SIG-M5 (cell line): ENCODE results near the gene GINS3.

ENCODE experiments used
- DNase-seq: peaks from one replicate; lab custom pipeline; 2025; lab: John Stamatoyannopoulos, UW

GINS3 gene

DNA sequence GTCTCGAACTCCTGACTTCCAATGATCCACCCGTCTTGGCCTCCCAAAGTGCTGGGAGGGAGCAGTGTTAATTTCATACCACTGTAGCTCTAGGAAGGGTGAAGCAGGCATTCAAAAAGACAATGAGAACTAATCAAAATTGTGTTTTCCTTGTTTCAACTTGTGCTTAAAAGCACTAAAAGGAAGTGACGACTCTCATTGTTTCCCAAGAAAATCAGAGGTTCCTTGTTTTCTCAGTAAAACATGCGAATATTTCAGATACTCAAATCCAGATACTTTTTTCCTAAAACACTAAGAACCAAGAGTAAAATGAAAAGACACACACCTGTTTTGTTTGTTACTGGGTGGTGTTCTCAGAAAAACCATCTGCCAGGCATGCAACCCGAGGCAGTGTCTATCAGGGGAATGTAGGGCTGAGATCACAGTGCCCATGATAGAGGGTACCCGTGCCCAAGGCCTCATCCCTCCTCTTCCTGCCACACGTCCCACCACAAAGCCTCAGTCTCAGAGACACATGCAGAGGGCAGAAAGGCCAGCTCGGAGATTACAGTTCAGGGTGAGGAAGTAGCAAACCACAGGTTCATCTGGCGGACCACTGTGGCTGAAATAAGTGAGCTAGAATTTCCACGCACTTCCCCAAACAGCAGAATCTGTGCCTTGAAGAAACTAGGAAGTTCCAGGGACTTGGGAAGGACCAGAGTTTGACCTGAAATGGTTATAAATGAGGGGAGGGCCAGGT lies 33.7 kb downstream of the GINS3 start:
- DNase-seq = peak; percentile 41

- DNase-seq = no peak
Measured at GRCh38 chr16:58426966-58427365, 34.7 kb downstream of the GINS3 start.

GRCh38 chr16:58428621-58429542 lies 36.6 kb downstream of the GINS3 start:
- DNase-seq = no peak

DNA sequence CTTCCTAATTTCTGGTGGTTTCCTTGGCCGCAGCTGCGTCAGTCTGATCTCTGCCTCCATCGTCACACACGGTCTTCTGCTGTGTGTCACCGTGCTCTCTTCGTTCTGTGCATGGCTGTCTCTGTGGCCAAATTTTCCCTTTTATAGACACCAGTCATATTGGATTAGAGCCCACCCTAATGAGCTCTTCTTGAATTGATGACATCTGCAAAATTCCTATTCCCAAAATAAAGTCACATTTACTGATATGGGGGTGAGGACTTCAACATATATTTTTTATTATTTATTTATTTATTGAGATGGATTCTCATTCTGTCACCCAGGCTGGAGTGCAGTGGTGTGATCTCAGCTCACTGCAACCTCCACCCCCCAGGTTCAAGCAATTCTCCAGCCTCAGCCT lies 38.4 kb downstream of the GINS3 start:
- no peak for DNase-seq

DNA sequence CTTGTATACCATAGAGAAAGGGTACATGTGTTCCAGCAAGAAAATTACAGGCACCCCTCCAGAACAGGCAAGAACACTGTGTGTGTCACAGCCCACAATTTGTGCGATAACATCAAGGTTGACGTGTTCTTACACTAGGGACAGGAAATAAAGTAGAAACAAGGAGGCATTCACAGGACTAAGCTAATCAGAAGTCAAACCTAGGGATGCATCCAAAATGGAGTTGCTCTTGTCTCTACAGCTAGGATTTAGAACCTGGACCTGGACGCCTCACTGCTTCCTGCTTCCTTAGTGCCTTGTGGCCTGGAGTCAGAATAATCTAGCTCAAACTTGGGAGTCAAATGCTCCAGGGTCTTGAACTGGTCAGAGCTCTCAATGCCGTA lies 41.3 kb downstream of the GINS3 start:
- no peak for DNase-seq

DNA sequence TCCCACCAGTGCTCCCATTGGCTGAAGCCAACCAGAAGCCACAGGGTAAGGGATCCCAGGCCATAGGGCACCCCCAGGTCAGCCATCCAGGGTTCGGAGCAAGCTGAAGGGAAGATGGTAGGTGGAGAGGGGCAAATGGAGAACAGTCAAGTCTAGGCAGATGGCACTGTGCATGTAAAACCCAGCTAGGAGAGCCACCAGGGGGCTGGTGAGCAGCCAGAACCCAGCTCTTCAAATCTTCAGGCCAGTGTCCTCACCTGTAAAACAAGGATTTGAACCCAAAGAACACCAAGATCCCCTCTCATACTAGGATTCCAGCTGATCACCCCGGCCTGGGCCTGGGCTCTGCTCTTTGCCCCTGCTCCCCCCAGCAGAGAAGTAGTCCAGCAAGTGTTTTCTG lies 43.5 kb downstream of the GINS3 start:
- DNase-seq = no peak

GRCh38 chr16:58440131-58440530 lies 47.9 kb downstream of the GINS3 start:
- no peak for DNase-seq

DNA sequence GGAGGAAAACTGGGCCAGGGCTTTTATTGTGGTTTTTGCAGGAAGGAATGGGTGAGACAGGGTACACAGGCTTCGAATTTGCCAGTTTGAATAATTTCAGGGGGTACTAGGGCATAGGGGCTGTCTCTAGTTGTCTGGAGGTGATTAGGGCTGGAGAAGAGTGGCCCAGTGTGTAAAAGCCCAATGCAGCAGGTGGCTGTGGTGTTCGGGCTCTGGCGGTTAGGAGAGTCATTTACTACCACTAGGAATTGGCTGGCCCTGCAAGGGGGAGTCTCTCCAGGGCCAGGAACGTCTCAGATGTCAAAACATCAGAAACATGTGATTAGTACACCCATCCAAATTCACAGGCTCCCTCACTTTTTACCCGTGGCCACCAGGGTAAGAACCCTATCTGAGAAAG lies 50.3 kb downstream of the GINS3 start:
- no peak for DNase-seq

GRCh38 chr16:58443783-58444182 lies 51.5 kb downstream of the GINS3 start:
- no peak for DNase-seq

GRCh38 chr16:58444265-58444664 lies 52.0 kb downstream of the GINS3 start:
- DNase-seq = no peak

- no peak for DNase-seq
Measured at GRCh38 chr16:58448890-58449289, 56.6 kb downstream of the GINS3 start.

GRCh38 chr16:58449306-58449705 lies 57.0 kb downstream of the GINS3 start:
- DNase-seq = no peak

DNA sequence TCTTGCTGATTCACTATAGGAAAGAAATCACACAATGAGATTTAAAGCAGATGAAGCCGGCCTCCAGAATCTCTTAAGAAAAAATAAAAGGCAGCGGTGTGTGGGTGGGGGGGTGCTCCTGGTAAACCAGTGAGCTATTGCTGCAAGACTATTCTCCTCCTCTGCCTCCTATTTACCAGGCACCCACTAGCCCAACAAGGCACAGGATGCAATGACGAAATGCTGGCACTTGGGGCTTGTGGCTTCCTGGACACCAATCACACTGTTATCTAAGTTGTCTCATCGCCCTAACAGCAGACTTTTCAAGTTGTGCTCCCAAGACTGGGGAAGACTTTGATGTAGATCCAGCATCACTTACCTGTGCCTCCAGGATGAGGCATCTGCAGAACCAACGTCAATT lies 57.5 kb downstream of the GINS3 start:
- DNase-seq = no peak

DNA sequence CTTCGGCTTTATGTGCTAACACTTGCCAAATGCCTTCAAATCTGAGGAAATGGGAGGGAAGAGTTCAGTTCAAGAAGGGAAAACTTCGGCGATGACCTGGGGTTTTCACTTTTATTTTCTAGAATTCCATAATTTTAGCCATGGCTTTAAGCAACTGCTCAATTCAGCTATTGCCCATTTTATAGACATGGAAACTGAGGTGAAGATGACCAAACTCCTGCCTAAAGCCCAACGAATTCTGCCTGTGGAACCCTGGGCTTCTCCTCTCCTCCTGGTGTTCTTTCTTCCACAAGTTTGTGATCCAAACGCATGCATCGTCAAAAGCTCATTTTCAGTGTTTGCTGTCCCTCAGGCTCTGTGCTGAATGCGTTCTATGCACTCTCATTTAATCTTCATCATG lies 58.3 kb downstream of the GINS3 start:
- no peak for DNase-seq

DNA sequence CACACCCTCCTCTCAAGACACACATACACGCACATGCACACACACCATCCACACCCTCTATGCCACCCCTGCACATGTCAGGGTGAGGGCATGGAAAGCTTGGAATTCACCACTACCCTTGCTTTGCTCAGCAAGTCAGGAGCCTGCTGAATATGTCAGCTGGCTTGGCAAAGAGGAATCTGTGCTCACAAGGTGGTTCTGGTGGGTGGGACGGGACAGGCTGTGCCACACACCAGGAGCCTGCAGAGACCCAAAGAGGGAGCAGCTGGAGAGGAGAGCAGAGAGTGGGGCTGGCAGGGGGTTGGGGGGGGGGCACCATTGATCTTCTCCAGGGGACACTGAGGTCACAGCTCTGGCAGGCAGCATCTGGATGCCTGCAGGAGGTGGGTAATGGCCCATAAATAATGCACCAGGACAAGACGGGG lies 59.0 kb downstream of the GINS3 start:
- DNase-seq = no peak

- DNase-seq = no peak
Measured at GRCh38 chr16:58451945-58452401, 59.7 kb downstream of the GINS3 start.

DNA sequence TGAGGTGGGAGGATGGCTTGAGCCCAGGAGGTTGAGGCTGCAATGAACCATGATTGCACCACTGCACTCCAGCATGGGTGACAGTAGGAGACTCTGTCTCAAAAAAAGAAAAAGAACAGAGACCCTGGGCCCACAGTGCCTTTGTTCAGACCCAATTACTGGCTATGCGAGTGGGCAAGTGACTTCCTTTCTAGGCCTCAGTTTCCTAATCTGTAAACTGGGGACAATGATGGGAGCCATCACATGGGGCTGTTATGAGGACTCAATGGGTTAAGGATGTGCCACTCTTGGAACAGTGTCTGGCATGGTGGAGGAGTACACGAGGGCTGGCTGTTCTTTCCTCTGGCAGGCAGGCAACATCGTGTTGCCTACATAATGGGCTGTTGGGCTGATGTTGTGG lies 60.4 kb downstream of the GINS3 start:
- DNase-seq = no peak

DNA sequence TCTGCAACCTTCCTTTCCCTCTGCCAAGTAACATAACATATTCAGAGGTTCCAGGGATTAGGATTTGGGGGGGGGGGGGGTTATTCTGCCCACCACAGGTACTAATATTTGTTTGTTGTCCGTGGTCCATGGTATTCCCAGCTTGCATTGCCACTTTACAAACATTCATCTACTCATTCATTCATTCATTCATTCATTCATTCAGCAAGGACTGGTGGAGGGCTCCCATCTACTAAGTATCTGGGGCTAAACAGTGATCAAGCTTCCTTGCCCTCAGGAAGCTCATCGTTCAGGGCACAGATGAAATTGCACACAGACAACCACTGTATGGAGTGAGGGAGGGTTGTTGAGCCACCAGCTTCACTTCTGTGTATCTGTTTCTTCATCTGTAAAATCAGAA lies 61.9 kb downstream of the GINS3 start:
- no peak for DNase-seq

- no peak for DNase-seq
Measured at GRCh38 chr16:58454856-58455255, 62.6 kb downstream of the GINS3 start.
